Placental pericyte (primary cell): ENCODE data around the gene GCN1. TPM values are rescaled to one million over a fixed set of nuclear protein-coding genes. Genes with fewer than 3 reads are reported as not detected.

ENCODE experiments used
- small RNA-seq: library from RNA; depleted of rRNA; stranded (forward); fragments of <200 nt; gene quantifications from one replicate; pipeline ENCODE3, GENCODE V24; 2012; ENCODE audit warnings: low replicate concordance
- total RNA-seq: library from RNA; depleted of rRNA; stranded (reverse); fragments of >200 nt; gene quantifications from 2 replicates; pipeline ENCODE4 v1.2.3, GENCODE V29; 2012

Gene GCN1
- total RNA-seq, result 99.8 and 201 TPM in 2 replicates

GRCh38 chr12:120194534-120195395 lies at the start of gene GCN1:
Gene GCN1 (minus strand): TSS chr12:120194715. CDS start chr12:120194697, 18 bp downstream.

GRCh38 chr12:120116441-120116791 lies 78.1 kb downstream of the GCN1 start, which contains the start of gene RAB35:
Gene RAB35 (minus strand): TSS chr12:120116753. CDS start chr12:120116650, 103 bp downstream.

Small RNA genes within 50 kb of the gene (small RNA-seq; reads per million reads assigned to genes)
- gene MIR4498, result 0.16 reads per million

Other genes starting within 250 kb of the GCN1 start
- gene BICDL1, start 205.5 kb downstream of the GCN1 start, total RNA-seq, result not detected in 2 replicates
- gene RAB35, start 78.0 kb downstream of the GCN1 start, total RNA-seq, result 19.3 and 35.9 TPM in 2 replicates
- gene RPLP0, start 6.4 kb upstream of the GCN1 start, total RNA-seq, result 1,724 and 3,331 TPM in 2 replicates
- gene PXN, start 71.0 kb upstream of the GCN1 start, total RNA-seq, result 46.2 and 150 TPM in 2 replicates
- under 0.01 TPM in 2 replicates for gene RNU4-2, start 97.2 kb upstream of the GCN1 start, total RNA-seq
- gene RNU4-1, start 98.5 kb upstream of the GCN1 start, total RNA-seq, result under 0.01 TPM in 2 replicates
- gene SIRT4, start 107.6 kb upstream of the GCN1 start, total RNA-seq, result 0.66 and 0.86 TPM in 2 replicates
- gene PLA2G1B, start 133.1 kb upstream of the GCN1 start, total RNA-seq, result not detected in 2 replicates
- not detected in 2 replicates for gene MSI1, start 174.4 kb upstream of the GCN1 start, total RNA-seq
- gene COX6A1, start 243.4 kb upstream of the GCN1 start, total RNA-seq, result 260 and 322 TPM in 2 replicates